Mucosa of descending colon (tissue), 3 donors: ENCODE results near the gene CCDC51. TPM values are rescaled to one million over a fixed set of nuclear protein-coding genes. Genes with fewer than 3 reads are reported as not detected.

Experiments used
- ATAC-seq: fragments of 200-7000 bp; cut with Tn5 transposase; one replicate; pipeline ENCODE4 v1.9.1; 2020; ENCODE audit warnings: mild to moderate bottlenecking, moderate library complexity
- DNase-seq, 3 donors: peaks; one replicate each; pipeline ENCODE4 v3.0.0-alpha.2; 2020
- H3K36me3 ChIP-seq: fragments of 200-600 bp; one replicate; pipeline ENCODE4 v1.8.0; 2021; ENCODE audit warnings: low read depth, mild to moderate bottlenecking
- H3K4me1 ChIP-seq: fragments of 200-600 bp; one replicate; pipeline ENCODE4 v1.8.0; 2021; ENCODE audit warnings: low read depth, mild to moderate bottlenecking
- H3K4me3 ChIP-seq: fragments of 200-600 bp; one replicate; pipeline ENCODE4 v1.8.0; 2021; ENCODE audit warnings: mild to moderate bottlenecking
- H3K9me3 ChIP-seq: fragments of 200-600 bp; one replicate; pipeline ENCODE4 v1.8.0; 2021; ENCODE audit warnings: mild to moderate bottlenecking
- intact Hi-C, 2 donors: fragments of 100-400 bp; cut with DNase I in 1 of 2; cut with micrococcal nuclease in 1 of 2; formaldehyde crosslinking; loops; one replicate each; pipeline versions ENCODE4 v1.11.0 to v1.11.1; 2022; cut with DNase I, micrococcal nuclease
- total RNA-seq, 3 donors: library from RNA; stranded (reverse); fragmentation: NEBNext Ultra II Directional in 2 of 3; extraction: Animal tissue kit (Norgen Biotek cat#: 25700) in 2 of 3; gene quantifications; one replicate each; pipeline versions ENCODE4 v1.2.1 to v1.2.4, GENCODE V29; 2021 to 2023
- TF ChIP-seq, protein P1 (sequence below): fragments of 200-600 bp; IDR thresholded peaks from one replicate; pipeline ENCODE4 v1.8.0; 2022; ENCODE audit warnings: antibody characterized with exemption, mild to moderate bottlenecking
- donor health status: DM: no; HTN: no; CAD: no; lungs with moderate emphysema.
- donor health status: DM: no; HTN: no; CAD: no.
- donor health status: DM: no; HTN: yes; CAD: no.

CCDC51 gene
- total RNA-seq, 3 donors from 2014 or later = 13.0 to 15.3 (median 14.8) TPM

DNA sequence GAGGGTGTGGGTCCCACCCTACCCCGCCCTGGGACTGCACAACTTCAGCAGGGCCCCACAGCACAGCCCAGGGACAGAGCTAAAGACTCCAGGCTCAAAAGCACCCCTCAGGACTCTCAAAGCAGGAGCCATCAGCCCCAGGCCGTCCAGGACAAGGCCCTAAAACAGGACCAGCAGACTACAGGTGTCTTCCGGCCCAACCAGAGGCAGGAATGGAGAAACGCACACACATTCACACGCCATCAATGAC is 32.7 kb upstream of the CCDC51 start:
- ATAC-seq (peak; percentile 46), DNase-seq (peak in 1 of 3 donors; percentile 67)
- Histone ChIP-seq H3K4me1 (peaks cover 41% of the 10 kb centered on the region), H3K4me3 (peak overlapping the region; percentile 23), H3K36me3 (no peaks in the 10 kb centered on the region), H3K9me3 (no peaks in the 10 kb centered on the region)
- intact Hi-C loops = no loop called here
- TF ChIP-seq, protein P1, sequence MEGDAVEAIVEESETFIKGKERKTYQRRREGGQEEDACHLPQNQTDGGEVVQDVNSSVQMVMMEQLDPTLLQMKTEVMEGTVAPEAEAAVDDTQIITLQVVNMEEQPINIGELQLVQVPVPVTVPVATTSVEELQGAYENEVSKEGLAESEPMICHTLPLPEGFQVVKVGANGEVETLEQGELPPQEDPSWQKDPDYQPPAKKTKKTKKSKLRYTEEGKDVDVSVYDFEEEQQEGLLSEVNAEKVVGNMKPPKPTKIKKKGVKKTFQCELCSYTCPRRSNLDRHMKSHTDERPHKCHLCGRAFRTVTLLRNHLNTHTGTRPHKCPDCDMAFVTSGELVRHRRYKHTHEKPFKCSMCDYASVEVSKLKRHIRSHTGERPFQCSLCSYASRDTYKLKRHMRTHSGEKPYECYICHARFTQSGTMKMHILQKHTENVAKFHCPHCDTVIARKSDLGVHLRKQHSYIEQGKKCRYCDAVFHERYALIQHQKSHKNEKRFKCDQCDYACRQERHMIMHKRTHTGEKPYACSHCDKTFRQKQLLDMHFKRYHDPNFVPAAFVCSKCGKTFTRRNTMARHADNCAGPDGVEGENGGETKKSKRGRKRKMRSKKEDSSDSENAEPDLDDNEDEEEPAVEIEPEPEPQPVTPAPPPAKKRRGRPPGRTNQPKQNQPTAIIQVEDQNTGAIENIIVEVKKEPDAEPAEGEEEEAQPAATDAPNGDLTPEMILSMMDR = no peak

DNA sequence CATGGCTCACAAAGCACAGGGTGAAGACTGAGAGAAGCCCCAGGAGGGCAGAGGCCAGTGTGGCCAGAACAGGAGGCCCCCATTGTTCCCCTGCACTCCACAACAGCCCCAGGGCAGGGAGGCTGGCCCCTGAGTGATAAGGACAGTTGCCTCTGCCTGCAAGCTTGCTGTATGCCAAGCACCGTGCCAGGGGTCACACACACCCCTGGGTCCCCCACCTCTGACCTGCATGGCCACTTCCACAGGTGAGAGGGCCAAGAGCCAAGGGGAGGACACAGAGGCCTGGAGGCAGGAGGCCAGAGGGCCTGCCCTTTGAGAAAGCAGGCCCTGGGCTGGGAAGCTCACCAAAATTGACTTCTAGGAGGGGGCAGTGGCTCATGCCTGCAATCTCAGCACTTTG is 30.4 kb upstream of the CCDC51 start:
- H3K4me3 ChIP-seq = no peak overlapping the region
- peaks cover 4% of the 10 kb centered on the region for H3K36me3 ChIP-seq
- H3K9me3 ChIP-seq = no peaks in the 10 kb centered on the region
- DNase-seq (no peak), ATAC-seq (no peak)
- intact Hi-C loops = no loop called here
- H3K4me1 ChIP-seq = peaks cover 58% of the 10 kb centered on the region
- TF ChIP-seq, protein P1 = no peak

DNA sequence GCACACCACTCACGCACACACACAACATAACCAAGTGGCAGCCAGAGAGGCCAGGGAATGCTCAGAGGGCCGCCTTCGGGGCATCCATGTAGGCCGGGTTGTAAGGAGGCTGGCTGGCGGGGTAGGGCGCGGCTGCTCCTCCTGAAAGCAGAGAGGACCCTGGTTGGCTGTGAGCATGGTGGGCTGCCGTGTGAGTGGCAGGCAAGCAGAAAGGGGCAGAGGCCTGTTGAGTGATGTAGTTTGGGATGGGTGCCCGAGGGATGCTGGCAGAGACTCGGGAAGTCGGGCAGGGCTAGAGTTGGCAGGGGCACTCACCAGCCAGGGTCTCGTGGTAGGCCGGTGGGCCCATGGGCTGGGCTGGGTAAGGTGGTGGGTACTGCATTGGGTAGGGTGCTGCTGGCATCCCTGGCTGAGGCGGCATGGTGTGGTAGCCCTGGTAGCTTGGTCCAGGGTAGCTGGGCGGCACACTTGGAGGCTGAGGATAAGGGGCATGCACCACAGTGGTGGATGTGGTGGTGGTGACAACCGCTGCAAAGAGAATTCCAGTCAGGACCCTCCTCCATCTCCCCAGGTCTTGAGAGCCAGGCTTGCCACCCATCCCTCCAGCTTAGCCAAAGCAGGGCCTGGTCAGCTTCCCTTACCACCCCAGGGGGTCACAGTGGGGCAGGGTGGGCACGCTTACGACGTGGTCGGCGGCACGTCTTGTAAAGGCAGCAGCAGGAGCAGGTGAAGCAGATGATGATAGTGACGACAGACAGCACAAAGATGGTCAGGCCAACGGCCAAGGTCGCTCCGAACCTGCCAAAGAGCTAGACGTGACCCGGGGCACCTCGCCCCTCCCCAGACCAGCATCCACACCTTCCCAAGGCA is 29.4 kb upstream of the CCDC51 start:
- no peak for ATAC-seq
- intact Hi-C loops = loop anchor here in 1 of 2 donors (5.0 kb wide), 1 partner anchor 78 kb away; no protein-coding TSS in a partner anchor
- Histone ChIP-seq H3K36me3 (peaks cover 4% of the 10 kb centered on the region), H3K4me3 (no peak overlapping the region), H3K4me1 (peaks cover 64% of the 10 kb centered on the region), H3K9me3 (no peaks in the 10 kb centered on the region)
- TF ChIP-seq, protein P1 = no peak
- peak in 1 of 3 donors; percentile 34 for DNase-seq

DNA sequence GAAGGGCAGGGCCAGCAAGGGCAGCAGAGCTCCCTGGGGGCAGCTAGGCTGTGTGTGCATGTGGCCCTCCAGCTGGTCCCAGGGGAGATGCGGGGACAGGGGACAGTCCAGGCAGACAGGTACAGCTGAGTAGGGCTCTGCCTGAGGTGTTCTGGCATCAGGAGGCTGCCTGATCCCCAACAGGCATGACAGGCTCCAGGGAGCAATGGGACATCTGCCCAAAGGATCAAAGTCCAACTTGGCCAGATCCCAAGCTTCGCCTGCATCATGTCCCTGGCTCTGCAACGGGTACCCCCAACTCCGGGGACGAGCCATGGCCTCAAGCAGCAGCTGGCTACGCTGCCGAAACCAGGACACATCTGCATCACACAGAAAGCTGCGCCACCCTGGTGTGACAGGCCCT is 28.4 kb upstream of the CCDC51 start:
- TF ChIP-seq, protein P1 = no peak
- Histone ChIP-seq H3K4me1 (peaks cover 60% of the 10 kb centered on the region), H3K36me3 (peaks cover 4% of the 10 kb centered on the region), H3K9me3 (no peaks in the 10 kb centered on the region), H3K4me3 (no peak overlapping the region)
- DNase-seq = peak in 2 of 3 donors; percentile 64 to 68
- intact Hi-C loops = loop anchor here in 1 of 2 donors (5.0 kb wide), 1 partner anchor 79 kb away; no protein-coding TSS in a partner anchor
- no peak for ATAC-seq

DNA sequence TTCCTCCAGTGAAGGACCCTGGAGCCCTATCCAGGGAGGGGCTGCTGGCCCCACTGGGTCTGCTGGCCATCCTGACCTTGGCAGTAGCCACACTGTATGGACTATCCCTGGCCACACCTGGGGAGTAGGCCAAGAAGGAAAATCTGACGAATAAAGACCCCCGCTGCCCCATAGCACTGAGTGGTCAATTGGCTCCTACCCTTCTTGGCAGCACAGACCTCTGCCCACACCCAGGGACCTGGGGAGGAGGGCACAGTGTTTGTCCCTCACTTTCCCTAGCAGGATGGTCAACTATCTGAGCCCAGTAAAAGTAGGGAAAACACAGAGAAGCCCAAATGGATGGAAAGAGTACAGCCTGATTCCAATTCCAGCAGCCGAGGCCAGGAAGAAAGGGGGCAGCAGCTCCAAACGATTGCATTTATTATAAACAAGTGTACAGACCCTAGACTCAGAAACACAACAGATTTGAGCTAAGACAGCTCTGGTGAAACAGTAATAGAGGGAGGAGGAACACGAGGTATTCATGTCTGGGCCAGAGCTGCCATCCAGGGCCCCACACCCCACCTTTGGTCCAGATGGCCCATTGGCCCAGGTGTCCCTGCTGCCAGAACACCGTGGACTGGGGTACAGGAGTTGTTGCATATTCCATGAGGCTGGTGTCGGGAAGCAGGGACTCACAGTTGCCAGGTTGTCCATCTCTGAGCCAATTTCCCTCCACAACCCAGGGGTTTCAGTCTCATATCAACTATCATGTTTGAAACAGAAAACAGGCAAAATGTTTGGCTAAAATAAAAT is 27.8 kb upstream of the CCDC51 start:
- ATAC-seq = no peak
- Histone ChIP-seq H3K9me3 (no peaks in the 10 kb centered on the region), H3K36me3 (peaks cover 4% of the 10 kb centered on the region), H3K4me3 (no peak overlapping the region), H3K4me1 (peaks cover 57% of the 10 kb centered on the region)
- TF ChIP-seq, protein P1 = no peak
- intact Hi-C loops = loop anchor here in 1 of 2 donors (5.0 kb wide), 1 partner anchor 80 kb away; no protein-coding TSS in a partner anchor
- DNase-seq = no peak
